Ovary (tissue), 9 donors: Measurements from ENCODE around the gene LAG3. TPM values are rescaled to one million over a fixed set of nuclear protein-coding genes. Genes with fewer than 3 reads are reported as not detected.

Source experiments
- DNase-seq, 5 donors: peaks; one replicate each; pipeline ENCODE4 v3.0.0-alpha.2; 2019 to 2020
- H3K27ac ChIP-seq, 2 donors: fragments of 200-600 bp; one replicate each; pipeline versions ENCODE4 v1.5.1 to v1.8.0; 2019 to 2022
- H3K27me3 ChIP-seq: fragments of 200-600 bp; one replicate; pipeline ENCODE4 v1.8.0; 2022
- H3K36me3 ChIP-seq: fragments of 200-600 bp; sonication (generic); one replicate; pipeline ENCODE4 v1.5.1; 2019
- H3K4me1 ChIP-seq: one replicate; pipeline ENCODE4 v1.8.1; 2013; ENCODE audit warnings: mild to moderate bottlenecking, moderate library complexity; ENCODE audit not compliant: insufficient read depth
- H3K4me3 ChIP-seq: fragments of 200-600 bp; sonication (generic); one replicate; pipeline ENCODE4 v1.5.1; 2017
- H3K9me3 ChIP-seq, 2 donors: fragments of 200-600 bp in 1 of 2; sonication (generic) in 1 of 2; one replicate each; pipeline versions ENCODE4 v1.5.1 to v1.8.1; 2013 to 2019; ENCODE audit warnings: mild to moderate bottlenecking in 1 of 2, moderate library complexity in 1 of 2
- EP300 ChIP-seq: sonication (generic); formaldehyde crosslinking; IDR thresholded peaks from one replicate; pipeline ENCODE4 v1.6.1; 2017; ENCODE audit warnings: antibody characterized with exemption
- POLR2A ChIP-seq: fragments of 450-650 bp; IDR thresholded peaks from one replicate; pipeline ENCODE4 v1.6.1; 2017; ENCODE audit warnings: antibody characterized with exemption, mild to moderate bottlenecking, moderate library complexity
- WGBS, 3 donors: extraction: QIAGEN DNeasy Blood & Tissue Kit in 1 of 3; methylation state at CpG; one replicate each; pipeline versions ENCODE4 v1.1.5 to v1.1.7; 2013 to 2017; 5-methylcytosine and 5-hydroxymethylcytosine counted together
- intact Hi-C, 4 donors: fragments of 100-400 bp; cut with DNase I; formaldehyde crosslinking; loops; one replicate each; pipeline versions ENCODE4 v1.11.0 to v1.15.1; 2022 to 2023
- polyA plus RNA-seq, 2 donors: library from polyadenylated mRNA; stranded (reverse); fragments of 200-250 nt in 1 of 2; fragments of 350-450 nt in 1 of 2; fragmentation: Illumina TruSeq in 1 of 2; extraction: RNeasy Lipid Tissue Mini Kit (QIAGEN cat#74804) in 1 of 2; gene quantifications; one replicate each; pipeline ENCODE4 v1.2.3, GENCODE V29; 2013 to 2014
- total RNA-seq, 7 donors: library from RNA; depleted of rRNA in 2 of 7; stranded (reverse); fragments of >200 nt in 2 of 7; fragmentation: NEBNext Ultra II Directional in 3 of 7; extraction: Animal tissue kit (Norgen Biotek cat#: 25700) in 3 of 7; gene quantifications; one replicate each; pipeline versions ENCODE4 v1.1.0 to v1.2.4, GENCODE V29; 2016 to 2023
- TF ChIP-seq, protein P1 (sequence below), 3 donors: fragments of 450-650 bp in 2 of 3; fragments of 200-600 bp in 1 of 3; IDR thresholded peaks; one replicate each; pipeline versions ENCODE4 v1.5.1 to v1.8.0; 2016 to 2022; ENCODE audit warnings: antibody characterized with exemption in 3 of 3, mild to moderate bottlenecking in 1 of 3
- donor health status: DM: no; HTN: no; CAD: no; lungs with moderate emphysema.
- donor health status: DM: no; HTN: no; CAD: no.
- donor health status: Bipolar disorder and iron deficiency.
- donor health status: DM: yes; HTN: yes; CAD: no.
- donor health status: DM: no; HTN: no; CAD: no.
- donor health status: DM: yes; HTN: yes; CAD: no.

Gene LAG3
- total and polyA plus RNA-seq, 9 donors: 4.7 to 21.8 (median 14.2) TPM

DNA sequence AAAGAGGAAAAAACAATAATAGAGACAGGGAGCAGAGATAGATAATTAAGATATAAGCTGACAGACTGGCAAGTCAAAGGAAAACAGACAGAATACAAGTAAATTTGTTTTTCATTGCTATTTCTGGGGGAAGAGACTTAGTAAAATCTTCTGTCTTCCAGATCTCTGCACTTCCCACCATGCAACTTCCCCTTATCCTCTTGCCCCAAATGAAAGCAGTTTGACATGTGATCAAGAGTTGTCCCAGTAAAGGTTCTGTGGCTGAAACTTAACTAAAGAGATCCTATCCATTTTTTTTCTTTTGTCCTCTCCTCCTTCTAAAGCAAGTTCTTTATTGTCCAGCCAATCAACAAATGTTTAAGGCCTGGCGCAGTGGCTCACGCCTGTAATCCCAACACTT is 17.9 kb upstream of the LAG3 start:
- Histone ChIP-seq H3K27ac (peak overlapping the region in 1 of 2 donors; percentile 100), H3K27me3 (no peaks in the 10 kb centered on the region), H3K4me3 (no peak overlapping the region), H3K4me1 (peaks cover 7% of the 10 kb centered on the region), H3K36me3 (no peaks in the 10 kb centered on the region), H3K9me3 (no peaks in the 10 kb centered on the region)
- DNase-seq: no peak
- TF ChIP-seq EP300 (no peak), POLR2A (no peak)
- TF ChIP-seq, protein P1, sequence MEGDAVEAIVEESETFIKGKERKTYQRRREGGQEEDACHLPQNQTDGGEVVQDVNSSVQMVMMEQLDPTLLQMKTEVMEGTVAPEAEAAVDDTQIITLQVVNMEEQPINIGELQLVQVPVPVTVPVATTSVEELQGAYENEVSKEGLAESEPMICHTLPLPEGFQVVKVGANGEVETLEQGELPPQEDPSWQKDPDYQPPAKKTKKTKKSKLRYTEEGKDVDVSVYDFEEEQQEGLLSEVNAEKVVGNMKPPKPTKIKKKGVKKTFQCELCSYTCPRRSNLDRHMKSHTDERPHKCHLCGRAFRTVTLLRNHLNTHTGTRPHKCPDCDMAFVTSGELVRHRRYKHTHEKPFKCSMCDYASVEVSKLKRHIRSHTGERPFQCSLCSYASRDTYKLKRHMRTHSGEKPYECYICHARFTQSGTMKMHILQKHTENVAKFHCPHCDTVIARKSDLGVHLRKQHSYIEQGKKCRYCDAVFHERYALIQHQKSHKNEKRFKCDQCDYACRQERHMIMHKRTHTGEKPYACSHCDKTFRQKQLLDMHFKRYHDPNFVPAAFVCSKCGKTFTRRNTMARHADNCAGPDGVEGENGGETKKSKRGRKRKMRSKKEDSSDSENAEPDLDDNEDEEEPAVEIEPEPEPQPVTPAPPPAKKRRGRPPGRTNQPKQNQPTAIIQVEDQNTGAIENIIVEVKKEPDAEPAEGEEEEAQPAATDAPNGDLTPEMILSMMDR (IDR thresholded peaks at IDR 0.05): no peak
- intact Hi-C loops: loop anchor here in 2 of 4 donors (5.0 kb wide), 1 partner anchor 73 kb away; the partner anchor contains the start of gene P3H3 (in 2 of the 2)
- 95 to 99% (median 96%) methylated on average over 2 of the region's 2 CpGs for WGBS, 3 donors

DNA sequence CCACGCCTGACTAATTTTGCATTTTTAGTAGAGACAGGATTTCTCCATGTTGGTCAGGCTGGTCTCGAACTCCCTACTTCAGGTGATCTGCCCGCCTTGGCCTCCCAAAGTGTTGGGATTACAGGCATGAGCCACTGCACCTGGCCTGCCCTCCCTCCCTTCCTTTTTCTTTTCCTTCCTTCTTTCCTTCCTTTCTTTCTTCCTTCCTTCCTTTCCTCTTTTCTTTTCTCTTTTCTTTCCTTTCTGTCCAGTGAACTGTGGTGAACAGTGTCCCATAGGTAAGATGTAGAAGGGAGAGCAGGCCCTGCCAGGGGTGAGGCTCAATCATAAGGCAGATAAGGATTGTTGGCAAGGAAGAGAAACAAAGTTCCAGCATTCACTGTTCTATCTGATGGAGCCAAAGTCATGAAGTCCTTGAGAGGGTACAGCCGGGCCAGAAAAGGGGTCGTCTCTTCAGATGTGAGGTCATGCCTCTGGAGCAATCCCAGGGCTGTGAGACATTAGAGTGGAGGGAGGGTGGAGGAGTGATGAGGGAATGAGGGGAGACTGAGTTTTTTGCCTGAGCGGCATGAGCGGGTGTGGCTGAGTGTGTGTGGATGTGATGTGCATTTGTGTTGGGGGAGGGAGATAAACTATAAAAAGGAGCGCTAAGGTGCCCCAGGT is 15.2 kb upstream of the LAG3 start:
- TF ChIP-seq POLR2A (no peak), EP300 (no peak)
- TF ChIP-seq, protein P1 (IDR thresholded peaks at IDR 0.05): no peak
- intact Hi-C loops: no loop called here
- Histone ChIP-seq H3K27me3 (no peaks in the 10 kb centered on the region), H3K4me3 (no peak overlapping the region), H3K9me3 (no peaks in the 10 kb centered on the region), H3K27ac (no peak overlapping the region), H3K4me1 (peaks cover 3% of the 10 kb centered on the region), H3K36me3 (no peaks in the 10 kb centered on the region)
- WGBS, 3 donors: 73 to 83% (median 81%) methylated on average over 8 of the region's 8 CpGs
- DNase-seq: no peak

DNA sequence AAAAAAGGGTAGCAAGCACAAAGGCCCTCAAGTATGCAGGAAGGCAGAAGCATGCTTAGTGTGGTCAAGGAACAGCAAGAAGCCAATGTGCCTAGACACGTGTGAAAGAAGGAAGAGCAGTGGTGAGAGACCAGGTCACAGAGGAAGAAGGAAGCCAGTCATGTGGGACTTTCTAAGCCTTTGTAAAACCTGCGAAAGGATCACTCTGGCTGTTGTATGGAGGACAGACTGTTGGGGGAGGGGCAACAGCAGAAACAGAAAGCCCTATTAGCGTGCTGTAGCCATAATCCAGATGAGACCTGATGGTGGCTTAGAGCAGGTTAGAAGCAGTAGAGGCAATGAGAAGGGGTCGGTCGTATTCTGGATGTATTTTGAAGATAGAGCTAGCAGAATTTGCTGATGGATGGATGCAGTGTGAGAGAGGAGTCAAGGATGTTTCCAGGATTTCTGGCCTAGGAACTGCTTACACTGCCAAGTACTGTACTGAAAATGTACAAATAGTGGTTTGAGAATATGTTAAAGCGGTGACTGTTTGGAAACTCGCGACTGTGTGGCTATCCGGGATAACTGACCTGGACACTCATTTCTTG is 13.7 kb upstream of the LAG3 start:
- no peak for DNase-seq
- WGBS, 3 donors: 60 to 74% (median 70%) methylated on average over 9 of the region's 9 CpGs
- Histone ChIP-seq H3K36me3 (no peaks in the 10 kb centered on the region), H3K4me3 (no peak overlapping the region), H3K9me3 (no peaks in the 10 kb centered on the region), H3K27ac (no peak overlapping the region), H3K4me1 (peaks cover 5% of the 10 kb centered on the region), H3K27me3 (no peaks in the 10 kb centered on the region)
- intact Hi-C loops: no loop called here
- TF ChIP-seq, protein P1 (IDR thresholded peaks at IDR 0.05): no peak
- TF ChIP-seq EP300: no peak
- TF ChIP-seq POLR2A: no peak

DNA sequence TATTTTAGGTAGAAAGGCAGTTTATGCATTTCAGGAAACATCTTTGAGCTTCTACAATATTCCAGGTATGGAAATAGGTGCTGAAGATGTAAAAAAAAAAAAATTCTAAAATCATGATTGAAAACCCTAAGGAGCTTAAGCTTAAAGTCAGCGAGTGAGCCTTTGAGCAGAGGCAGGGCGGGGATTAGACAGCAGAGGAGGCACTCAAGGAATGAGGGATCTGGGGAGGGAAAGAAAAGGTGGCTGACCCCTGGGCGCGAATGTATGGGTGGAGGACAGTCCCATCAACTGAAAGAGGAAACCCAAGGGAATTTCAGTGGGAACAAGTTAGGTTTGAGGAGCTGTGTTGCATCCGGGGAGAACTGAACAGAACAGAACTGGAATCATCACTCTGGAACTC is 12.6 kb upstream of the LAG3 start:
- intact Hi-C loops: no loop called here

More for the DNA sequence above, 12.6 kb upstream of the LAG3 start:
- no peak for DNase-seq
- no peak for TF ChIP-seq POLR2A
- TF ChIP-seq EP300: no peak
- TF ChIP-seq, protein P1 (IDR thresholded peaks at IDR 0.05): no peak
- Histone ChIP-seq H3K27me3 (no peaks in the 10 kb centered on the region), H3K4me1 (peaks cover 8% of the 10 kb centered on the region), H3K27ac (no peak overlapping the region), H3K4me3 (no peak overlapping the region), H3K9me3 (no peaks in the 10 kb centered on the region), H3K36me3 (no peaks in the 10 kb centered on the region)
- 82 to 85% (median 84%) methylated on average over 5 of the region's 5 CpGs for WGBS, 3 donors
